HG03060 (cell line): ENCODE data around the gene HIGD2A.
"Not testable (repeated sequence)": the region's sequence is repeated elsewhere in the genome, so short reads cannot be mapped to it uniquely, and the experiment has no call there.

Experiments used
- ATAC-seq: cut with Tn5 transposase; IDR thresholded peaks from one replicate; pipeline ENCODE4 v1.9.1; 2021; ENCODE audit warnings: low read depth, moderate number of reproducible peaks; ENCODE audit not compliant: unreplicated experiment

The HIGD2A gene

DNA sequence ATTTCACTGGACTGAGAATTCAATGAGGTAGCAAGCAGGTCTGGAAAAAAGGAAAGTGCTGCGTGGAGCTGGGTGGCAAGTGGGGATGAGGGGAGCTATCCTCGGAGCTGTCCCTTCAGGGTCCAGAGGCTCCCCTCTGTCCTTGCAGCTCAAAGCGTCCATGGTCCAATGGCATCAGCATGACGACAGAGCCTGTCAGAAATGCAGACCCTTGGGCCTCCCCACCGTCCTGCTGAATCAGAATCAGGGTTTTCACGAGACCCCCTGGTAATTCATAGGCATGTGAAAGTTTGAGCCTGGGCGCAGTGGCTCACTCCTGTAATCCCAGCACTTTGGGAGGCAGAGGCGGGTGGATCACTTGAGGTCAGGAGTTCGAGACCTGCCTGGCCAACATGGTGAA lies 5.5 kb downstream of the HIGD2A start:
- ATAC-seq: no peak

- ATAC-seq: no peak
Observed at GRCh38 chr5:176394881-176395675, 6.5 kb downstream of the HIGD2A start.

DNA sequence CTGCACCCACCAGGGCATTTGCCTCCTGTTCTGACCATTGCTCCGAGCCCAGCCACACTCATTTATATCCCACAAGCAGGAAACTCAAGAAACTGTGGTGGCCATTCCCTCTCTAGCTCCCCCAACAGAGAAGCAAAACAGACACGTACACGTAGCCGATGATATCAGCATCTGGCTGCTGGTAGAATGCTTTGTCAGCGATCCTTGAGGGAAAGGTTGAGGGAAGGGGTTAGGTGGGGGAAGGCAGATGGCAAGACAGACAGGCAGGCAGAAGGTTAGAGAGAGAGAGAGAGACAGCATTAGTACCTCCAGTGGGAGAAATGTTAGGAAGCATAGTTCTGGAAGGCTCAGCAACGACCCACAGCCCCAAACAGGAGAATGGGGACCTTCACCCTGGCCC lies 7.8 kb downstream of the HIGD2A start:
- no peak for ATAC-seq

GRCh38 chr5:176397736-176398420 lies 9.3 kb downstream of the HIGD2A start:
- ATAC-seq: no peak

DNA sequence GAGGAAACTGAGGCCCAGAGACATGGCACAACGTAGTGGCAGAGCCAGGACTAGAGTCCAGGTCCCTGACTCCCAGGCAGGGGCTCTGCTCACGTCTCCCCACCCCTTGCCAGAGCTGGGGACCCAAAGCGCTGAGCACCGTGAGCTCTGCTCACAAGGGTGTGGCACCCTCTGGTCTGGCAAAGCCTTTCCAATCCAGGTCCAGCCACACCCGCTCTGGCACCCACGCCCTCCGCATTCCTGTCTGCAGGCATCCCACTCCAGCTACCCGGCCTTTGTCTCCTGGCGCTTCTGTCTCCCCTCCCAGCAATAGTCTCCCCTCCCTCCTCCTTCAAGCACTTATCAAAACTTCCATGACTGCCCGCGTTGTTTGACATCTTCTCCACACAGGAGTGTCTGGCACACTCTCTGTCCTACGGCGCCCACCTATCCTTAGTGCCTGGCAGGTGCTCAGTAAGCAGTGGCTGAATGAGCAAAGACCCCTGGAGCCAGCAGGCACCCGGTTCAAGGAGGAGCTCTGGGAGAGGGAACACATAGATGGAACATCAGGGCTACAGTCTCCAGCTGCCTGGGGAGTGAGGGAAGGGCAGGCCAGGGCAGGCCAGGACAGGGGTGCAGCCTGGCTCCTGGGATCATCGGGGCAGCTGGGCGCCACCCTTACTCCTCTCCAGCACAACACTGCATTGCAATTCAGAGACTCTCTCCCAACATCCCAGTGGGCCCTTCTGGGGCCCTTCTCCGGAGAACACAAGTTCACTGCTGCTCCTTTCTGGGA lies 12.0 kb downstream of the HIGD2A start:
- no peak for ATAC-seq

- ATAC-seq: no peak
Observed at GRCh38 chr5:176401281-176402205, 13.0 kb downstream of the HIGD2A start.

DNA sequence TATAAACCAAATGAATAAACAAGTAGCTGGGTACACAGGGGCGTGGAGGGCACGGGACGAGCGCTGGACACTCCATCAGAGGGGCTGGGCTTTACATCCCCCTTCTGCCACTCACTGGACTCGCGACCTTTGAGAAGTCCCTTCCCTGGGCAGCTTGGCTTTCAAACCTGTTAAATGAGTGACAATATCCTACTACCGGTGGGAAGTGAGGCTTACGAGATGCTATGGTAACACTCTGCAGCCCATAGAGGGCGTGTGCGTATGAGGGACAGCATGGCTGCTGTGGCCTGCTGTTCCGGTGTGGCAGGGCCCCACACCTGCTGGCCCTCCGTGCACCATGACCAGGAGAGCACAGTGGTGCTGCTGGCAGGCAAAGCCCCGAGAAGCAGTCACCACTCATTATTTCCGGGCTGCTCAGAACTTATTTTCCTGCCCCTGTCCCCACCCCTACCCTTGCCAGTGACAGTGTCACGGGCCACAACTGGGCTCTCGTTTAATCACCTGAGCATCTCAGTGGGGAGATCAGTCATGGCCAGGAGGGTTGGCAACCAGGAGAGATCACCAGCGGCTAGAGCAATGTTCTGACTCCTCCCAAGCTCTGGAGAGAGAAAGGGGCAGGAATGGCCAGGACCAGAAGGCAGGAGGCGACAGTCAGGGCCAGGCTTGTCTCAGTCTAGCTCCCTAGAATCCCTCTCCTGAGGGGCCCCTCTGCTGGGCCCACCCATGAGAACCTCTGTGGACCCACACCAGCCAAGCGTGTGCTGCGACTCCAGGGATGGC lies 17.3 kb downstream of the HIGD2A start:
- ATAC-seq: no peak

- no peak for ATAC-seq
Observed at GRCh38 chr5:176406436-176407052, 18.0 kb downstream of the HIGD2A start.

DNA sequence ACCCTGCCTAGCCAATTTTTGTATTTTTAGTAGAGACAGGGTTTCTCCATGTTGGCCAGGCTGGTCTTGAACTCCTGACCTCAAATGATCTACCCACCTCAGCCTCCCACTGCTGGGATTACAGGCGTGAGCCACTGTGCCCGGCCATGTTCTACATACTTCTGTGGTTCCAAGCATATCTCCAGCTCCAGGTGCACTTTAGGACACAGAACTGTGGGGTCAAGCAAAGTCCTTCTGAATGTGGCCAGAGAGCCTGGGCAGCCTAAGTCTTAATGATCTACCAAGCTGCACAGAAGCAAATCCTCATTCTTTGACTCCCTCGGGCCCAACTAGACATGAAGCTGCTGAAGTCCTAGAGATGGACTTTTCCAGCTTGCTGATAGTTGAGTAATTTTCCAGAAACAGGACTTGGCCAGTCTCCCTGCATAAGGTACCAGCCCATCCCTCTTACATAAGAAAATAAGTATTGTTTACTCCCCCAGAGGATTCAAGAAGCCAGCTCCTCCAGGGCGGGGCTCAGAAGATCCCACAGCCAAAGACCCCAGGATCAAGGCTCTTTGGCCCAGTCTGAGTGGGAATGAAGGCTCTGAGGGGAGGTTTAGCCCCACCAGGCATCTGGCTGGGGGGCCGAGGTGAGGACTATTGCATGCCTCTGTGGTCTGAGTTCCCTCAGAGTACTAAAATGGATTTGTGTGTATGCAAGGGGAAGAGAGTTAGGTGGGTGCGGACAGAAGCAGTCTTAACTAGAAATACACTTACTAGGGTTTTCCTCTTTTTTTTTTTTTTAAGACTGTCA lies 19.1 kb downstream of the HIGD2A start:
- ATAC-seq: no peak

GRCh38 chr5:176408252-176408573 lies 19.7 kb downstream of the HIGD2A start:
- ATAC-seq: not testable (repeated sequence)

GRCh38 chr5:176408590-176408989 lies 20.0 kb downstream of the HIGD2A start:
- no peak for ATAC-seq

DNA sequence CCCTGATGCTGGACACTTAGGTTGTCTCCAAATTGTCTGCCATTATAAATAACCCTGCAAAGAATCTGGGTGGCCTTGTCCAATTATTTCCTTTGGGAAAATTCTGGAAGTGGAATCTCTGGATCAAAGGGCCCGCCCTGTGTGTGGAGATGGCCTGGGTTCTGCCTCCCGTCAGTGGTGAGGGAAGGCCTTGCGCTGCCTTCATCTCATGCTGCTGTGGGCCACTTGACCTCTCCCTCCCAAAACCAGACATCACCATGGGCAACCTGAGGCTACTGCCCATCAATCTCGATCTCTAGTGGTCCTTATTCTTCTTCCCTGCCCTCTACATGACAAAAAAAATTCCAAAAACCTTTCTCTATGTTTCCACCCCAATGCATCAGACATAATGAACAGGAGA lies 21.2 kb downstream of the HIGD2A start:
- ATAC-seq: no peak

GRCh38 chr5:176410486-176411180 lies 22.1 kb downstream of the HIGD2A start:
- ATAC-seq: no peak

DNA sequence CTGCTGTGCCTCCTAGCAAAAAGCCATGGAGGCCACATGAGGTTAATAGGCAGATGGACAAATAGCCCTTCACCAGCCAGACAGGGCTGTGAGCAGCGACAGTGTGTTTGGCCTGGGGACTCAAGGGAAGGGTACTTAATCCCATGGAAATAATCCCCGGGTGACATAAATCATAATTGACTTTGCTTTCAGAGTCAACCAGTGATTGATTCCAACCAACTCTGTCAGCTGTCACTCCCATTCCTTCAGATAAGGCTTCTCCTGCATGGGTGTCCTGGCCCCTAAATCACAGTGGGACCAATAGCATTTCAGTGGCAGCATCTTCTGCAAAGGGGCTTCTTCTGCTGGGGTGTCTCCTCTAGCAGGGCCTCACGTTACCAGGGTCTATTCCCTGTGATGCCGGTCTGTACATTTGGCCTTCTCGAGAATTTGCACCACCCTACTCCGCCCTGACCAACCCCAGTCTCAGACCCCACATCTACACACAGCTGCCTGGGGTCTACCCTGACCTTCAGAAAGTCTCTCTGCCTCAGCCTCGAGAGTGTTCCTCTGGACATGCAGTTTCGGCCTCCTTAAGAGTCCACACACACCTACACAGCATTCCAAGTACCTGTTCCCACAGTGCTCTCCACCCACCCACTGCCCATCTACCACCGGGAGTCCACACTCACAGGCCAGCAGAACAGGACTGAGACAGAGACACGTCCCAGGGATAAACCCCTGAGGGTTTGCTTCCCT lies 24.1 kb downstream of the HIGD2A start:
- no peak for ATAC-seq

DNA sequence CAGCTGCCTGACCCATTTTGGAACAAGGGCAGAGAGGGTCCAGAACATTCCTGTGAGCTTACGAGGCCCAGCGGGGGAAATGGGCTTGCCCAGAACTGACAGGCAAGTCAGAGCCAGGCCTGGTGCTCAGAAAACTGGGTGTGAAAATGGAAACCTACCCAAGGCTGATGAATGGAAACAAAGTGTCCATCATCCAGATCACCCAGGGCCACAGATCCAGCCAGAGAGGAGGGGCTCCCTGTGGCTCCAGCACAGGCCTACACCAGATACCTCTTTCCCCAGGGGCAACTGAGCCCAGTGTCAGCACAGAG lies 24.7 kb downstream of the HIGD2A start:
- no peak for ATAC-seq

- ATAC-seq: no peak
Observed at GRCh38 chr5:176413709-176414191, 25.2 kb downstream of the HIGD2A start.

DNA sequence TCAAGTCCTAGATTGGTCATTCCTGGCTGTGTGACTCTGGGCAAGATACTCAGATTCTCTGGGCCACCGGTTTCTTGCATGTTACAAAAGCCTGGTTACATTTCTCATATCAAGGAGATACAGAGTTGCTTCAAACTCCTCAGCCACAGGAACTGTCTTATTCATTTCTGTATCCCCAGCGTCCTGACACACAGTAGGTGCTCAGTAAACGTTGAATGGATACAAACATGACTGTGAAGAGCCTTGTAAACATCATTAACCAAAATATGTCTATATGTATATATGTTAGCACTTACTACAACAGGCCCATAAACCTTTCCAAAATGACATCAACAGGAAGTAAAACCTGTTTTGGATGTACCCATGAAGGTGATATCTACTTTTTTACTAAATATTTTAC lies 26.2 kb downstream of the HIGD2A start:
- no peak for ATAC-seq
